Measurements from ENCODE around the gene PFN1.

DNA sequence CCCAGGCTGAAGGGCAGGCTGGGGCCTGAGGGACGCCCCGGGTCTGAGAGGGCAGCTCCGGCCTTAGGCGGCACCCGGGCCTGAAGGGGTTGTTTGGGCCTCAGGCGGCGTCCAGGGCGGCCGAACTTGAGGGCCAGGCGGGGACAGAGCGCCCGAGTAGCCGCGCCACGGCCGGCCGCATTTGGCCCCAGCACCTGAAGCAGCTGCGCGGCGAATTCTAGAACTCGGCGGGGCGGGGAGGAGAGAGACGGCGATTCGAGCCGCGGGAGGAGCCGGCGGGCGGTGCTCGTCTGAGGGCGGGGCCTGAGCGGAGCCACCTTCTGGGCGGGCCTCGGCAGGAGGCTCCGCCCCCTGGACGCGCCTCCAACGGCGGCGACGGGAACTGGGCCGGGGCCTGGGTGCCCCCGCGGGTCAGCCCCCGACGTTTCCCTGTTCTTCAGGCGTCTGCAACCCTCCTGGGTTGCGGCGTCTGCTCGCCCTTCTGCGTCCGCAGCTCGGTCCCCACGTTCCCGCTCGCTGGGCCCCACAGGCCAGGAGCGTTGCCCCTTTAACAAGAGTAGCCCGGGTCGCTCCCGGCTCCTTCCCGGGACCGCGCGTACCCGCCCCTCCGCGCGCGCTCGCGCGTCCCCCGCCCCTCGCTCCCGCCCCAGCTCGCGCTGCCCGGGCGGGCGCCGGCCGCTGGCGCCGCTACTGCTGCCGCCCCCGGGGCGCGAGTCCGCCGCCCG is 49.1 kb upstream of the PFN1 start, which contains the start of the genes INCA1 and KIF1C:
- TF ChIP-seq CTCF (IDR thresholded peaks at IDR 0.05) (peak in 2 of 7 experiments; percentile 23 to 27), POLR2A (IDR thresholded peaks at IDR 0.05) (peak in 2 of 4 donors; percentile 43 to 58)
